Measurements from ENCODE around the gene FAM3A.

FAM3A gene

GRCh38 chrX:154481195-154481594, 34.8 kb downstream of the FAM3A start:
- TF ChIP-seq, protein P1, sequence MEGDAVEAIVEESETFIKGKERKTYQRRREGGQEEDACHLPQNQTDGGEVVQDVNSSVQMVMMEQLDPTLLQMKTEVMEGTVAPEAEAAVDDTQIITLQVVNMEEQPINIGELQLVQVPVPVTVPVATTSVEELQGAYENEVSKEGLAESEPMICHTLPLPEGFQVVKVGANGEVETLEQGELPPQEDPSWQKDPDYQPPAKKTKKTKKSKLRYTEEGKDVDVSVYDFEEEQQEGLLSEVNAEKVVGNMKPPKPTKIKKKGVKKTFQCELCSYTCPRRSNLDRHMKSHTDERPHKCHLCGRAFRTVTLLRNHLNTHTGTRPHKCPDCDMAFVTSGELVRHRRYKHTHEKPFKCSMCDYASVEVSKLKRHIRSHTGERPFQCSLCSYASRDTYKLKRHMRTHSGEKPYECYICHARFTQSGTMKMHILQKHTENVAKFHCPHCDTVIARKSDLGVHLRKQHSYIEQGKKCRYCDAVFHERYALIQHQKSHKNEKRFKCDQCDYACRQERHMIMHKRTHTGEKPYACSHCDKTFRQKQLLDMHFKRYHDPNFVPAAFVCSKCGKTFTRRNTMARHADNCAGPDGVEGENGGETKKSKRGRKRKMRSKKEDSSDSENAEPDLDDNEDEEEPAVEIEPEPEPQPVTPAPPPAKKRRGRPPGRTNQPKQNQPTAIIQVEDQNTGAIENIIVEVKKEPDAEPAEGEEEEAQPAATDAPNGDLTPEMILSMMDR (IDR thresholded peaks at IDR 0.05; ENCODE audit: low read length, missing control alignments), result no peak
- no peak overlapping the region for H3K4me3 ChIP-seq (replicated peaks; ENCODE audit: low read depth, low read length)
- DNase-seq (ENCODE audit: low read depth), result no peak

GRCh38 chrX:154478728-154479622, 37.1 kb downstream of the FAM3A start, which contains the start of gene LAGE3:
TSS of gene LAGE3 (minus strand) at chrX:154479281. CDS start at chrX:154478915, 366 bp downstream.
- TF ChIP-seq, protein P1 (IDR thresholded peaks at IDR 0.05; ENCODE audit: low read length, missing control alignments), result no peak
- DNase-seq (ENCODE audit: low read depth), result peak; percentile 92
- peak within 1 kb of the TSS; percentile 58 for H3K4me3 ChIP-seq (replicated peaks; ENCODE audit: low read depth, low read length)

- DNase-seq (ENCODE audit: low read depth), result no peak
- H3K4me3 ChIP-seq (replicated peaks; ENCODE audit: low read depth, low read length), result peak overlapping the region; percentile 58
- TF ChIP-seq, protein P1 (IDR thresholded peaks at IDR 0.05; ENCODE audit: low read length, missing control alignments), result no peak
These were observed 38.0 kb downstream of the FAM3A start for GRCh38 chrX:154477891-154478477.

GRCh38 chrX:154476821-154477220, 39.2 kb downstream of the FAM3A start:
- no peak overlapping the region for H3K4me3 ChIP-seq (replicated peaks; ENCODE audit: low read depth, low read length)
- TF ChIP-seq, protein P1 (IDR thresholded peaks at IDR 0.05; ENCODE audit: low read length, missing control alignments), result no peak
- no peak for DNase-seq (ENCODE audit: low read depth)

DNA sequence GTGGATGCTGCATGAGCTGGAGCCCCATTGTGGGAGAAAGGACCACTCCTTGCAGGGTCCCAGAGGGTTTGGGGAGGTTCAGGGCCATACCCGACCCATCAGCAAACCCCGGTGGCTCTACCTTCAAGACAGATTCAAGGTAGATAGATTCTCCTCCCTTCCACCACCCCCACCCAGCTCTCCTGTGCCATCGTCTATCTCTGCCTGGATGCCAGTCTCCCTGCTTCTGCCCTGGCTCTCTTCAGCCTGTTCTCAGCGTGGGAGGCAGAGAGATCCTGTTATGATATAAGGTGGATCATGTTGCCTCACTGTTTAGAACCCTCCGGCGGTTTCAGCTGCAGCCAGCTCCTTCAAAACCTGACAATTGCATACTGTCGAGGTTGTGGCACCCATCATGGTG, 42.3 kb downstream of the FAM3A start:
- TF ChIP-seq, protein P1 (IDR thresholded peaks at IDR 0.05; ENCODE audit: low read length, missing control alignments), result no peak
- no peak for DNase-seq (ENCODE audit: low read depth)
- H3K4me3 ChIP-seq (replicated peaks; ENCODE audit: low read depth, low read length), result no peak overlapping the region

DNA sequence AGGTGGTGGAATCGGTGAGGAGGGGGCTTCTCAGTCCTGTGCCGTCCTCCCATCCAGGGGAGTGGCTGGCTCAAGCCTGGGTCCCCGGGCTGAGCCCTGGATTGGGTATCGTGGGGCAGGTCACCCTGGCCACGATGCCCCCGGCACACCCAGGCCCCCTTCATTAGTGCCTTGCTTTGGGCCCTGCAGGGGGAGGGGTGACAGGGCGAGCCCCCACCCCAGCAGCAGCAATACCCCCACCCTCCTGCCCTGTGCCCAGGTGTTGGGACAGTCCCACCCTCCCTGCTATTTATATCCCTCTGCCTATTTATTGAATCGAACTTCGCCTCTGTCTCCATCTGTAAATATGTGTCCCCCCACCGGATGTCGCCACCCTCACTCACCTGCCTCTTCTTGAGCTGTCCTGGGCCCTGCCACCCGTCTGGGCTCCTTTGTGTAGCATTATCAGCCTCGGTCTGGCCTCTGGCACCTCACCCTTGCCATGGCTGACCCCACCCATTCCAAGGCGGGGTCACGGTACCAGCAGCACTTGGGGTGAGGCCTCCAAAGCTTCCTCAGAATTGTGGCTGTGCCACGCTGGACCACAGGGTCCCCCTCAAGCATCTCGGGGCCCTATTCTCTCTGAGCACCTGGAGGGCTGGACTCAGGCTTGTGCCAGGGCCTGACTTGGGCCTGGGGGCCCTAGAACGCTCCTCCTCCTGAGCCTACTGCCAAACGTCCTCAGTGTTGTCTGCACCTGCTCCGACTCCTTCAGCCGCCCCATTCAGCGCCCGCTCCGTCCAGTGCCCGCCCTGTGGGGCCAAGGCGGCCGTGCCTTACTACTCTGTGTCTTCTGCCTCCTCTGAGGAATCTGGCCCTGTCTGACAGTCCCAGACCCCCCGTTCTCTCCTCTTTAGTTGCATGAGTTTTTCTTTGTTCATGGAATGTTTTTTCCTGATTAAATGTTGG, 43.1 kb downstream of the FAM3A start:
- TF ChIP-seq, protein P1 (IDR thresholded peaks at IDR 0.05; ENCODE audit: low read length, missing control alignments), result no peak
- no peak for DNase-seq (ENCODE audit: low read depth)
- H3K4me3 ChIP-seq (replicated peaks; ENCODE audit: low read depth, low read length), result no peak overlapping the region

All from fibroblast of pulmonary artery (primary cell).